ENCODE data around the gene CYFIP1.

The CYFIP1 gene

GRCh38 chr15:22958487-22959280 lies 21.5 kb downstream of the CYFIP1 start:
- Histone ChIP-seq H3K9ac (ENCODE audit: low read depth in 1 of 2, low read length in 2 of 2) (no peak overlapping the region), H3K27ac (ENCODE audit: low read depth, low read length) (no peak overlapping the region), H3K4me3 (ENCODE audit: low read depth in 1 of 2, low read length in 2 of 2) (no peak overlapping the region), H3K4me1 (ENCODE audit: control insufficient read depth in 1 of 2, insufficient read depth in 2 of 2, low read length in 2 of 2) (peaks cover 10 to 24% of the 10 kb centered on the region in 2 donors), H3K9me3 (ENCODE audit: control insufficient read depth in 1 of 2, low read length in 2 of 2) (no peaks in the 10 kb centered on the region), H3K27me3 (ENCODE audit: control insufficient read depth in 1 of 2, insufficient read depth in 2 of 2, low read length in 2 of 2) (no peaks in the 10 kb centered on the region), H3K36me3 (ENCODE audit: control insufficient read depth in 1 of 2, insufficient read depth in 2 of 2, low read length in 2 of 2) (peaks cover 0 to 4% of the 10 kb centered on the region in 2 donors)

GRCh38 chr15:22956978-22957260 lies 23.2 kb downstream of the CYFIP1 start:
- Histone ChIP-seq H3K9me3 (ENCODE audit: control insufficient read depth in 1 of 2, low read length in 2 of 2) (no peaks in the 10 kb centered on the region), H3K4me3 (ENCODE audit: low read depth in 1 of 2, low read length in 2 of 2) (no peak overlapping the region), H3K36me3 (ENCODE audit: control insufficient read depth in 1 of 2, insufficient read depth in 2 of 2, low read length in 2 of 2) (no peaks in the 10 kb centered on the region), H3K27me3 (ENCODE audit: control insufficient read depth in 1 of 2, insufficient read depth in 2 of 2, low read length in 2 of 2) (no peaks in the 10 kb centered on the region), H3K9ac (ENCODE audit: low read depth in 1 of 2, low read length in 2 of 2) (no peak overlapping the region), H3K27ac (ENCODE audit: low read depth, low read length) (no peak overlapping the region), H3K4me1 (ENCODE audit: control insufficient read depth in 1 of 2, insufficient read depth in 2 of 2, low read length in 2 of 2) (peaks cover 7 to 17% of the 10 kb centered on the region in 2 donors)

- no peaks in the 10 kb centered on the region for H3K36me3 ChIP-seq (ENCODE audit: control insufficient read depth in 1 of 2, insufficient read depth in 2 of 2, low read length in 2 of 2)
- H3K4me1 ChIP-seq (ENCODE audit: control insufficient read depth in 1 of 2, insufficient read depth in 2 of 2, low read length in 2 of 2) = peaks cover 2 to 12% of the 10 kb centered on the region in 2 donors
Measured at GRCh38 chr15:22956257-22956977, 23.8 kb downstream of the CYFIP1 start.

GRCh38 chr15:22955544-22956119 lies 24.5 kb downstream of the CYFIP1 start:
- no peaks in the 10 kb centered on the region for H3K27me3 ChIP-seq (ENCODE audit: control insufficient read depth in 1 of 2, insufficient read depth in 2 of 2, low read length in 2 of 2)
- no peaks in the 10 kb centered on the region for H3K9me3 ChIP-seq (ENCODE audit: control insufficient read depth in 1 of 2, low read length in 2 of 2)
- no peak overlapping the region for H3K9ac ChIP-seq (ENCODE audit: low read depth in 1 of 2, low read length in 2 of 2)
- H3K36me3 ChIP-seq (ENCODE audit: control insufficient read depth in 1 of 2, insufficient read depth in 2 of 2, low read length in 2 of 2) = no peaks in the 10 kb centered on the region
- H3K4me3 ChIP-seq (ENCODE audit: low read depth in 1 of 2, low read length in 2 of 2) = no peak overlapping the region
- peaks cover 2 to 11% of the 10 kb centered on the region in 2 donors for H3K4me1 ChIP-seq (ENCODE audit: control insufficient read depth in 1 of 2, insufficient read depth in 2 of 2, low read length in 2 of 2)
- no peak overlapping the region for H3K27ac ChIP-seq (ENCODE audit: low read depth, low read length)

More at GRCh38 chr15:22956257-22956977, 23.8 kb downstream of the CYFIP1 start:
- no peak overlapping the region for H3K27ac ChIP-seq (ENCODE audit: low read depth, low read length)
- H3K9me3 ChIP-seq (ENCODE audit: control insufficient read depth in 1 of 2, low read length in 2 of 2) = no peaks in the 10 kb centered on the region
- H3K9ac ChIP-seq (ENCODE audit: low read depth in 1 of 2, low read length in 2 of 2) = no peak overlapping the region
- no peak overlapping the region for H3K4me3 ChIP-seq (ENCODE audit: low read depth in 1 of 2, low read length in 2 of 2)
- H3K27me3 ChIP-seq (ENCODE audit: control insufficient read depth in 1 of 2, insufficient read depth in 2 of 2, low read length in 2 of 2) = no peaks in the 10 kb centered on the region

GRCh38 chr15:22954798-22955543 lies 25.2 kb downstream of the CYFIP1 start:
- H3K27ac ChIP-seq (ENCODE audit: low read depth, low read length) = no peak overlapping the region

GRCh38 chr15:22954326-22954725 lies 25.8 kb downstream of the CYFIP1 start:
- Histone ChIP-seq H3K36me3 (ENCODE audit: control insufficient read depth in 1 of 2, insufficient read depth in 2 of 2, low read length in 2 of 2) (no peaks in the 10 kb centered on the region), H3K4me3 (ENCODE audit: low read depth in 1 of 2, low read length in 2 of 2) (no peak overlapping the region), H3K9me3 (ENCODE audit: control insufficient read depth in 1 of 2, low read length in 2 of 2) (no peaks in the 10 kb centered on the region), H3K27me3 (ENCODE audit: control insufficient read depth in 1 of 2, insufficient read depth in 2 of 2, low read length in 2 of 2) (no peaks in the 10 kb centered on the region), H3K4me1 (ENCODE audit: control insufficient read depth in 1 of 2, insufficient read depth in 2 of 2, low read length in 2 of 2) (peaks cover 9 to 14% of the 10 kb centered on the region in 2 donors), H3K9ac (ENCODE audit: low read depth in 1 of 2, low read length in 2 of 2) (no peak overlapping the region), H3K27ac (ENCODE audit: low read depth, low read length) (no peak overlapping the region)

More at GRCh38 chr15:22954798-22955543, 25.2 kb downstream of the CYFIP1 start:
- no peak overlapping the region for H3K9ac ChIP-seq (ENCODE audit: low read depth in 1 of 2, low read length in 2 of 2)
- H3K27me3 ChIP-seq (ENCODE audit: control insufficient read depth in 1 of 2, insufficient read depth in 2 of 2, low read length in 2 of 2) = no peaks in the 10 kb centered on the region
- peaks cover 8 to 13% of the 10 kb centered on the region in 2 donors for H3K4me1 ChIP-seq (ENCODE audit: control insufficient read depth in 1 of 2, insufficient read depth in 2 of 2, low read length in 2 of 2)
- no peaks in the 10 kb centered on the region for H3K36me3 ChIP-seq (ENCODE audit: control insufficient read depth in 1 of 2, insufficient read depth in 2 of 2, low read length in 2 of 2)
- no peak overlapping the region for H3K4me3 ChIP-seq (ENCODE audit: low read depth in 1 of 2, low read length in 2 of 2)
- no peaks in the 10 kb centered on the region for H3K9me3 ChIP-seq (ENCODE audit: control insufficient read depth in 1 of 2, low read length in 2 of 2)

- Histone ChIP-seq H3K27me3 (ENCODE audit: control insufficient read depth in 1 of 2, insufficient read depth in 2 of 2, low read length in 2 of 2) (no peaks in the 10 kb centered on the region), H3K9me3 (ENCODE audit: control insufficient read depth in 1 of 2, low read length in 2 of 2) (no peaks in the 10 kb centered on the region), H3K36me3 (ENCODE audit: control insufficient read depth in 1 of 2, insufficient read depth in 2 of 2, low read length in 2 of 2) (no peaks in the 10 kb centered on the region), H3K4me3 (ENCODE audit: low read depth in 1 of 2, low read length in 2 of 2) (no peak overlapping the region), H3K27ac (ENCODE audit: low read depth, low read length) (no peak overlapping the region), H3K4me1 (ENCODE audit: control insufficient read depth in 1 of 2, insufficient read depth in 2 of 2, low read length in 2 of 2) (peaks cover 9 to 16% of the 10 kb centered on the region in 2 donors), H3K9ac (ENCODE audit: low read depth in 1 of 2, low read length in 2 of 2) (no peak overlapping the region)
Measured at GRCh38 chr15:22952796-22953579, 27.2 kb downstream of the CYFIP1 start.

- Histone ChIP-seq H3K27ac (ENCODE audit: low read depth, low read length) (no peak overlapping the region), H3K9me3 (ENCODE audit: control insufficient read depth in 1 of 2, low read length in 2 of 2) (no peaks in the 10 kb centered on the region), H3K4me1 (ENCODE audit: control insufficient read depth in 1 of 2, insufficient read depth in 2 of 2, low read length in 2 of 2) (peaks cover 9 to 16% of the 10 kb centered on the region in 2 donors), H3K4me3 (ENCODE audit: low read depth in 1 of 2, low read length in 2 of 2) (no peak overlapping the region), H3K36me3 (ENCODE audit: control insufficient read depth in 1 of 2, insufficient read depth in 2 of 2, low read length in 2 of 2) (peaks cover 0 to 4% of the 10 kb centered on the region in 2 donors), H3K9ac (ENCODE audit: low read depth in 1 of 2, low read length in 2 of 2) (no peak overlapping the region), H3K27me3 (ENCODE audit: control insufficient read depth in 1 of 2, insufficient read depth in 2 of 2, low read length in 2 of 2) (no peaks in the 10 kb centered on the region)
Measured at GRCh38 chr15:22951381-22952280, 28.5 kb downstream of the CYFIP1 start.

- H3K4me3 ChIP-seq (ENCODE audit: low read depth in 1 of 2, low read length in 2 of 2) = no peak overlapping the region
- H3K36me3 ChIP-seq (ENCODE audit: control insufficient read depth in 1 of 2, insufficient read depth in 2 of 2, low read length in 2 of 2) = peaks cover 0 to 5% of the 10 kb centered on the region in 2 donors
- no peaks in the 10 kb centered on the region for H3K27me3 ChIP-seq (ENCODE audit: control insufficient read depth in 1 of 2, insufficient read depth in 2 of 2, low read length in 2 of 2)
- no peak overlapping the region for H3K9ac ChIP-seq (ENCODE audit: low read depth in 1 of 2, low read length in 2 of 2)
- peaks cover 9 to 16% of the 10 kb centered on the region in 2 donors for H3K4me1 ChIP-seq (ENCODE audit: control insufficient read depth in 1 of 2, insufficient read depth in 2 of 2, low read length in 2 of 2)
- H3K27ac ChIP-seq (ENCODE audit: low read depth, low read length) = no peak overlapping the region
- no peaks in the 10 kb centered on the region for H3K9me3 ChIP-seq (ENCODE audit: control insufficient read depth in 1 of 2, low read length in 2 of 2)
Measured at GRCh38 chr15:22951031-22951380, 29.2 kb downstream of the CYFIP1 start.

Measured in duodenal mucosa (tissue), 2 donors.